ENCODE data around the gene IQGAP2.

The IQGAP2 gene

GRCh38 chr5:76683816-76684731 lies 281.0 kb downstream of the IQGAP2 start:
- Histone ChIP-seq H3K9ac (ENCODE audit: low read length in 5 of 5) (no peak overlapping the region), H3K36me3 (ENCODE audit: control insufficient read depth in 5 of 5, insufficient read depth in 5 of 5, low read length in 5 of 5) (peaks cover 0 to 6% (median 0%) of the 10 kb centered on the region in 5 donors), H3K27me3 (ENCODE audit: control insufficient read depth in 5 of 5, insufficient read depth in 4 of 5, low read length in 5 of 5) (no peaks in the 10 kb centered on the region), H3K9me3 (ENCODE audit: control insufficient read depth in 5 of 5, low read length in 5 of 5) (no peaks in the 10 kb centered on the region), H3K4me1 (ENCODE audit: control insufficient read depth in 5 of 5, insufficient read depth in 5 of 5, low read length in 5 of 5) (peaks cover 0 to 5% (median 0%) of the 10 kb centered on the region in 5 donors), H3K4me3 (ENCODE audit: low read depth in 1 of 5, low read length in 5 of 5) (no peak overlapping the region), H3K27ac (ENCODE audit: low read depth, low read length) (no peak overlapping the region)

- no peak overlapping the region for H3K27ac ChIP-seq (ENCODE audit: low read depth, low read length)
- H3K9ac ChIP-seq (ENCODE audit: low read length in 5 of 5): no peak overlapping the region
- no peaks in the 10 kb centered on the region for H3K9me3 ChIP-seq (ENCODE audit: control insufficient read depth in 5 of 5, low read length in 5 of 5)
- H3K4me1 ChIP-seq (ENCODE audit: control insufficient read depth in 5 of 5, insufficient read depth in 5 of 5, low read length in 5 of 5): peaks cover 0 to 3% (median 0%) of the 10 kb centered on the region in 5 donors
- no peak overlapping the region for H3K4me3 ChIP-seq (ENCODE audit: low read depth in 1 of 5, low read length in 5 of 5)
- no peaks in the 10 kb centered on the region for H3K27me3 ChIP-seq (ENCODE audit: control insufficient read depth in 5 of 5, insufficient read depth in 4 of 5, low read length in 5 of 5)
- peaks cover 0 to 6% (median 0%) of the 10 kb centered on the region in 5 donors for H3K36me3 ChIP-seq (ENCODE audit: control insufficient read depth in 5 of 5, insufficient read depth in 5 of 5, low read length in 5 of 5)
Observed at GRCh38 chr5:76684756-76685519, 281.9 kb downstream of the IQGAP2 start.

- H3K4me1 ChIP-seq (ENCODE audit: control insufficient read depth in 5 of 5, insufficient read depth in 5 of 5, low read length in 5 of 5): peaks cover 0 to 10% (median under 1%) of the 10 kb centered on the region in 5 donors
- no peaks in the 10 kb centered on the region for H3K27me3 ChIP-seq (ENCODE audit: control insufficient read depth in 5 of 5, insufficient read depth in 4 of 5, low read length in 5 of 5)
- no peaks in the 10 kb centered on the region for H3K9me3 ChIP-seq (ENCODE audit: control insufficient read depth in 5 of 5, low read length in 5 of 5)
- peaks cover 0 to 6% (median 0%) of the 10 kb centered on the region in 5 donors for H3K36me3 ChIP-seq (ENCODE audit: control insufficient read depth in 5 of 5, insufficient read depth in 5 of 5, low read length in 5 of 5)
- H3K9ac ChIP-seq (ENCODE audit: low read length in 5 of 5): no peak overlapping the region
- no peak overlapping the region for H3K27ac ChIP-seq (ENCODE audit: low read depth, low read length)
- H3K4me3 ChIP-seq (ENCODE audit: low read depth in 1 of 5, low read length in 5 of 5): no peak overlapping the region
Observed at GRCh38 chr5:76685704-76686103, 282.6 kb downstream of the IQGAP2 start.

GRCh38 chr5:76688212-76688611 lies 285.1 kb downstream of the IQGAP2 start:
- no peaks in the 10 kb centered on the region for H3K27me3 ChIP-seq (ENCODE audit: control insufficient read depth in 5 of 5, insufficient read depth in 4 of 5, low read length in 5 of 5)
- no peak overlapping the region for H3K9ac ChIP-seq (ENCODE audit: low read length in 5 of 5)
- H3K36me3 ChIP-seq (ENCODE audit: control insufficient read depth in 5 of 5, insufficient read depth in 5 of 5, low read length in 5 of 5): peaks cover 0 to 10% (median 0%) of the 10 kb centered on the region in 5 donors
- H3K27ac ChIP-seq (ENCODE audit: low read depth, low read length): no peak overlapping the region
- no peaks in the 10 kb centered on the region for H3K9me3 ChIP-seq (ENCODE audit: control insufficient read depth in 5 of 5, low read length in 5 of 5)
- H3K4me3 ChIP-seq (ENCODE audit: low read depth in 1 of 5, low read length in 5 of 5): no peak overlapping the region
- H3K4me1 ChIP-seq (ENCODE audit: control insufficient read depth in 5 of 5, insufficient read depth in 5 of 5, low read length in 5 of 5): peaks cover 0 to 22% (median 3%) of the 10 kb centered on the region in 5 donors

GRCh38 chr5:76688836-76689235 lies 285.8 kb downstream of the IQGAP2 start:
- peaks cover 0 to 22% (median 3%) of the 10 kb centered on the region in 5 donors for H3K4me1 ChIP-seq (ENCODE audit: control insufficient read depth in 5 of 5, insufficient read depth in 5 of 5, low read length in 5 of 5)
- no peaks in the 10 kb centered on the region for H3K27me3 ChIP-seq (ENCODE audit: control insufficient read depth in 5 of 5, insufficient read depth in 4 of 5, low read length in 5 of 5)
- H3K9me3 ChIP-seq (ENCODE audit: control insufficient read depth in 5 of 5, low read length in 5 of 5): no peaks in the 10 kb centered on the region
- H3K9ac ChIP-seq (ENCODE audit: low read length in 5 of 5): no peak overlapping the region
- peaks cover 0 to 10% (median 0%) of the 10 kb centered on the region in 5 donors for H3K36me3 ChIP-seq (ENCODE audit: control insufficient read depth in 5 of 5, insufficient read depth in 5 of 5, low read length in 5 of 5)
- no peak overlapping the region for H3K4me3 ChIP-seq (ENCODE audit: low read depth in 1 of 5, low read length in 5 of 5)
- no peak overlapping the region for H3K27ac ChIP-seq (ENCODE audit: low read depth, low read length)

GRCh38 chr5:76689321-76690036 lies 286.4 kb downstream of the IQGAP2 start:
- H3K27me3 ChIP-seq (ENCODE audit: control insufficient read depth in 5 of 5, insufficient read depth in 4 of 5, low read length in 5 of 5): no peaks in the 10 kb centered on the region
- H3K9ac ChIP-seq (ENCODE audit: low read length in 5 of 5): no peak overlapping the region
- H3K4me3 ChIP-seq (ENCODE audit: low read depth in 1 of 5, low read length in 5 of 5): no peak overlapping the region
- H3K4me1 ChIP-seq (ENCODE audit: control insufficient read depth in 5 of 5, insufficient read depth in 5 of 5, low read length in 5 of 5): peaks cover 0 to 22% (median 3%) of the 10 kb centered on the region in 5 donors
- no peak overlapping the region for H3K27ac ChIP-seq (ENCODE audit: low read depth, low read length)
- peaks cover 0 to 13% (median 0%) of the 10 kb centered on the region in 5 donors for H3K36me3 ChIP-seq (ENCODE audit: control insufficient read depth in 5 of 5, insufficient read depth in 5 of 5, low read length in 5 of 5)
- no peaks in the 10 kb centered on the region for H3K9me3 ChIP-seq (ENCODE audit: control insufficient read depth in 5 of 5, low read length in 5 of 5)

- peaks cover 0 to 11% (median 0%) of the 10 kb centered on the region in 5 donors for H3K36me3 ChIP-seq (ENCODE audit: control insufficient read depth in 5 of 5, insufficient read depth in 5 of 5, low read length in 5 of 5)
- H3K9me3 ChIP-seq (ENCODE audit: control insufficient read depth in 5 of 5, low read length in 5 of 5): no peaks in the 10 kb centered on the region
- H3K9ac ChIP-seq (ENCODE audit: low read length in 5 of 5): no peak overlapping the region
- no peak overlapping the region for H3K27ac ChIP-seq (ENCODE audit: low read depth, low read length)
- no peak overlapping the region for H3K4me3 ChIP-seq (ENCODE audit: low read depth in 1 of 5, low read length in 5 of 5)
- no peaks in the 10 kb centered on the region for H3K27me3 ChIP-seq (ENCODE audit: control insufficient read depth in 5 of 5, insufficient read depth in 4 of 5, low read length in 5 of 5)
- peaks cover 0 to 22% (median 3%) of the 10 kb centered on the region in 5 donors for H3K4me1 ChIP-seq (ENCODE audit: control insufficient read depth in 5 of 5, insufficient read depth in 5 of 5, low read length in 5 of 5)
Observed at GRCh38 chr5:76690037-76690679, 287.1 kb downstream of the IQGAP2 start.

GRCh38 chr5:76690704-76691466 lies 287.8 kb downstream of the IQGAP2 start:
- no peaks in the 10 kb centered on the region for H3K9me3 ChIP-seq (ENCODE audit: control insufficient read depth in 5 of 5, low read length in 5 of 5)
- no peak overlapping the region for H3K27ac ChIP-seq (ENCODE audit: low read depth, low read length)
- peaks cover 0 to 11% (median 0%) of the 10 kb centered on the region in 5 donors for H3K36me3 ChIP-seq (ENCODE audit: control insufficient read depth in 5 of 5, insufficient read depth in 5 of 5, low read length in 5 of 5)

More at GRCh38 chr5:76690704-76691466, 287.8 kb downstream of the IQGAP2 start:
- Histone ChIP-seq H3K4me1 (ENCODE audit: control insufficient read depth in 5 of 5, insufficient read depth in 5 of 5, low read length in 5 of 5) (peaks cover 0 to 24% (median 3%) of the 10 kb centered on the region in 5 donors), H3K4me3 (ENCODE audit: low read depth in 1 of 5, low read length in 5 of 5) (no peak overlapping the region), H3K27me3 (ENCODE audit: control insufficient read depth in 5 of 5, insufficient read depth in 4 of 5, low read length in 5 of 5) (no peaks in the 10 kb centered on the region), H3K9ac (ENCODE audit: low read length in 5 of 5) (no peak overlapping the region)
